Stimulated activated CD8-positive, alpha-beta memory T cell treated with anti-CD3 and anti-CD28 coated beads, Interleukin-4, amount 100 ng/mL, for 24 hours (primary cell): ENCODE measurements around the gene TSPAN3.

ENCODE experiments used
- DNase-seq: peaks from one replicate; pipeline ENCODE4 v3.0.0-alpha.2; 2020; ENCODE audit warnings: low read depth

Gene TSPAN3

GRCh38 chr15:77023576-77024272 lies 47.2 kb downstream of the TSPAN3 start:
- DNase-seq, result no peak

- no peak for DNase-seq
These were observed 48.0 kb downstream of the TSPAN3 start for GRCh38 chr15:77022646-77023575.

DNA sequence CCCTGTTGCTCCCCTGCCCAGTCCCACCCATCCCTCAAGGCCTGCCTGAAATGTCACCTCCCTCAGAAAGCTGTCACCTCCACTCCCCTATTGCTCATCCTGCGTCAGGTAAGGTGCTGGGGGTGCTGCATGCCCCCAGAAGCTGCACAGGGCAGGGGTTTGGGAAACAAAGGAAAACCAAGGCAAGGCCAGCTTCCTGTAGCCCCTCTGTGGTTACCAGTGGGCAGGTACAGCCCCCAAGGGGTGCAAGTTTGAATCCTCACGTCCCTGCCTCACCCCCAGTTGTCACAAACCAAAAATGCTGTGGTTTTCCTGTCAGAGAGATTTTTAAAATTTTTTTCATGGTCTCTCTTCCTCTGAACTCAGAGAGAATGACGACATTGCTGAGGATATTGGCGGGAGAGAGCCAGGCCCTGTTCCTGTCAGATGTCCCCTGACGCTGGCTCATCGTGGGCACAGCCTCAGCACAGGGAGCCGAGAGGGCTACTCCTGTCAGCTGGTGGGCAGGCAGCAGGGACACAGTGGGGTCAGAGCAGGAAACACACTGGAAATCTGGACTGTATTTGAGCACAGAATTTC lies 49.0 kb downstream of the TSPAN3 start:
- peak; percentile 29 for DNase-seq

GRCh38 chr15:77021088-77021481 lies 49.8 kb downstream of the TSPAN3 start:
- DNase-seq, result no peak

- DNase-seq, result no peak
These were observed 50.4 kb downstream of the TSPAN3 start for GRCh38 chr15:77020348-77021087.

GRCh38 chr15:77019521-77020331 lies 51.2 kb downstream of the TSPAN3 start:
- no peak for DNase-seq

GRCh38 chr15:77018796-77019505 lies 52.0 kb downstream of the TSPAN3 start:
- DNase-seq, result no peak

GRCh38 chr15:77017761-77018720 lies 52.9 kb downstream of the TSPAN3 start:
- no peak for DNase-seq

DNA sequence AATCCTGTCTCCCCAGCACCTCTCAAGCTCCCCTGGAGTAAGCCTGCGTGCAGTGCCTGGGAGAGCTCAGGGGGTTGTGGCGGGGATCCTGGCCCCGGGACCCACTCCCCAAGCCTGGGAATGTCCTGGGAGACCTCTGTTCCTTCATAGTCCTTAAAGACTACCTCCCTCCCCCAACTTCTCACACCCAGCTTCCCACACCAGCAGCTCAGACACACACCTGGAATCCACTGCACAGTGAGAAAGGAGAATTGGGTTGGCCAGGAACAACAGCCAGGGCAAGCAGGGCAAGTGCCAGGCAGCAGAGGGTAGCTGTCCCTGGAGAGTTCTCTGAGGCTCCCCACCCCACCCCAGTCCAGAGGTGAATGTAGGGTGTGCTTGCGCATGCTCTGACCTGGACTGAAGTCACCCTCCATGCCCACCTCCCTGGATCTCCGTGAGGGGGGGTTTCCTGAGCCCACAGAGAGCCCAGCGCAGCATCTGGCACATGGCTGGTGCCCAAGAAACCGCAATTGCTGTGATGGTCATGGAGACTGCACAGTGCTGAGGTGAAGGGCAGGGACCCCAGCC lies 53.7 kb downstream of the TSPAN3 start:
- DNase-seq, result no peak

GRCh38 chr15:77016321-77016695 lies 54.6 kb downstream of the TSPAN3 start:
- DNase-seq, result no peak

GRCh38 chr15:77015646-77016320 lies 55.1 kb downstream of the TSPAN3 start:
- no peak for DNase-seq

GRCh38 chr15:77014132-77015081 lies 56.5 kb downstream of the TSPAN3 start:
- DNase-seq, result no peak

DNA sequence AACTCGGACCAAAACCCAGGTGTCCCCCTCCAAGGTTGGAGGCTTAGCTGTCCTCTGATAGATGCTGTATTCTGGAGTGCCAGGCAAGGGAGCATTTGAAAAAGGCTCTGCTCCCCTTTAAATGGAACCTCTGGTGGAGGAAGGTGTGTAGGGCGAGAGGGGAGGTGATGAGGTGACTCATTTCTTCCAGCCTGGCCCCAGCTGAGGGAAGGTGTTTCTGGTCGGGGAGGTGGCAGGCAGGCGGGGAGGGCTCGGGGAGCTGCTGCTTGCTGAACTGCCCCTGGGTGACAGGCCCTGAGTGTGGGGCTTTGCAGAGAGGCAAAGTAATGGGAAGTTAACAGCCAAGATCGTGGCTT lies 57.2 kb downstream of the TSPAN3 start:
- peak; percentile 82 for DNase-seq

DNA sequence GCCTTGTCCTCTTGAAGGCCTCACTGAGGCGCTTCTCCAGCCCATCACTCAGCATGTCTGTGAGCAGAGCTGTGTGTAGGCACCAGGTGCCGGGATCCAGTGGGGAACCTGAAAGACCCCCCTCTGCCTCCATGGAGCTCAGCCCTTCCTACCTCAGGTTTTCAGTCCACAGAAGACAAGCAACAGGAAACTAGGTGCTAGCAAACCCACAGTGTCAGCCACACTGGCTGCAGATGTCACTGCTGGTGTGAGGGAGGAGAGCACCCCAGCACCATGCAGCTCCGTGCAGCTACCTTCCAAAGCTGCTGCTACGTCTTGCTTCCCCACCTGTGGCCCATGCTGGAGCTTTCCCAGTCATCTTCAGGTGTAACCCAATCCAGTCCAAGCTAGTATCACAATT lies 58.0 kb downstream of the TSPAN3 start:
- no peak for DNase-seq

DNA sequence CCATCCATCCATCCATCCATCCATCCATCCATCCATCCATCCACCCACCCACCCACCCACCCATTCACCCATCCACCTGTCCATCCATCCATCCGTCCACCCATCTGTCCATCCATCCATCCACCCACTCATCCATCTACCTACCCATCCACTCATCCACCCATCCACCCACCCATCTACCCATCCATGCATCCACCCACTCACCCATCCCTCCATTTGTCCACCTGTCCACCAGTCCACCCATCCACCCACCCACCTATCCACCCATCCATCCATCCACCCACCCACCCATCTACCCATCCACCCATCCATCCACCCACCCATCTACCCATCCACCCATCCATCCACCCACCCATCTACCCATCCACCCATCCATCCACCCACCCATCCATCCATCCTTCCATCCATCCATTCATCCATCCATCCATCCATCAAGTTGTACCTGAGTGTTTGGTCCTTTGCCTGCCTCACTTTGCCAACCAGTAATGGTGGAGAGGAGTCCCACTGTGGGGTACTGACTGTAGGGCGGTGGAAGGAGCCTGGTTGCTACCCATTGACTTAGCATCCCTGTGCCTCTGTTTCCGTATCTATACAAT lies 58.7 kb downstream of the TSPAN3 start:
- DNase-seq, result no peak

GRCh38 chr15:77010857-77011256 lies 60.1 kb downstream of the TSPAN3 start:
- DNase-seq, result no peak

- no peak for DNase-seq
These were observed 60.6 kb downstream of the TSPAN3 start for GRCh38 chr15:77010312-77010686.
